Breast epithelium (tissue), 4 donors: Measurements from ENCODE around the gene KLHL22. TPM values are rescaled to one million over a fixed set of nuclear protein-coding genes. Genes with fewer than 3 reads are reported as not detected.
A peak's percentile ranks its signal among the peaks of the same experiment; 100 is the strongest.

Experiments used
- DNase-seq, 2 donors: peaks; one replicate each; pipeline ENCODE4 v3.0.0-alpha.2; 2019; ENCODE audit warnings: low spot score in 2 of 2
- H3K27ac ChIP-seq, 2 donors: fragments of 200-600 bp; sonication (generic) in 1 of 2; one replicate each; pipeline ENCODE4 v1.5.1; 2016 to 2019; ENCODE audit warnings: mild to moderate bottlenecking in 1 of 2
- H3K27me3 ChIP-seq, 2 donors: fragments of 200-600 bp; sonication (generic) in 1 of 2; one replicate each; pipeline versions ENCODE4 v1.5.1 to v1.6.0; 2017 to 2019; ENCODE audit warnings: control low read depth in 1 of 2, mild to moderate bottlenecking in 1 of 2
- H3K36me3 ChIP-seq: fragments of 200-600 bp; one replicate; pipeline ENCODE4 v1.5.1; 2019
- H3K4me1 ChIP-seq, 2 donors: fragments of 200-600 bp; sonication (generic); one replicate each; pipeline ENCODE4 v1.5.1; 2016 to 2019; ENCODE audit warnings: control low read depth in 1 of 2
- H3K4me3 ChIP-seq, 3 donors: fragments of 200-600 bp; sonication (generic); 1 replicate in 2 of 3; 2 replicates in 1 of 3; pipeline ENCODE4 v1.5.1; 2016 to 2019; ENCODE audit warnings: mild to moderate bottlenecking in 3 of 3, moderate library complexity in 2 of 3
- H3K9me3 ChIP-seq, 2 donors: fragments of 200-600 bp; sonication (generic) in 1 of 2; one replicate each; pipeline ENCODE4 v1.5.1; 2016 to 2019; ENCODE audit warnings: control low read depth in 1 of 2
- CTCF ChIP-seq, 3 donors: fragments of 450-650 bp; IDR thresholded peaks; one replicate each; pipeline ENCODE4 v1.5.1; 2016 to 2017; ENCODE audit warnings: antibody characterized with exemption in 3 of 3, mild to moderate bottlenecking in 3 of 3, moderate library complexity in 3 of 3
- POLR2A ChIP-seq: fragments of 450-650 bp; IDR thresholded peaks from one replicate; pipeline ENCODE4 v1.6.1; 2016; ENCODE audit warnings: antibody characterized with exemption, mild to moderate bottlenecking, moderate library complexity
- POLR2AphosphoS5 ChIP-seq, 3 donors: sonication (generic); formaldehyde crosslinking; IDR thresholded peaks; one replicate each; pipeline ENCODE4 v1.6.1; 2017; ENCODE audit warnings: antibody characterized with exemption in 3 of 3
- intact Hi-C: fragments of 100-400 bp; cut with DNase I; formaldehyde crosslinking; loops from one replicate; pipeline ENCODE4 v1.15.1; 2023; ENCODE audit warnings: low total_unique reads
- total RNA-seq, 3 donors: library from RNA; depleted of rRNA; stranded (reverse); fragments of >200 nt; gene quantifications; one replicate each; pipeline ENCODE4 v1.1.0, GENCODE V29; 2016

The KLHL22 gene
- total RNA-seq, 3 donors from 2014 or later, result 28.5 to 38.0 (median 35.4) TPM

GRCh38 chr22:20533095-20533878 lies 37.7 kb upstream of the KLHL22 start:
- DNase-seq, result no peak
- Histone ChIP-seq H3K4me1 (peaks cover 13 to 27% of the 10 kb centered on the region in 2 donors), H3K36me3 (no peaks in the 10 kb centered on the region), H3K9me3 (no peaks in the 10 kb centered on the region), H3K27ac (peak overlapping the region; percentile 69 to 79), H3K27me3 (no peaks in the 10 kb centered on the region), H3K4me3 (no peak overlapping the region)
- intact Hi-C loops, result no loop called here
- no peak for TF ChIP-seq POLR2A
- no peak for TF ChIP-seq POLR2AphosphoS5 (IDR thresholded peaks at IDR 0.05)
- TF ChIP-seq CTCF (IDR thresholded peaks at IDR 0.05), result no peak

- no peak for TF ChIP-seq POLR2AphosphoS5 (IDR thresholded peaks at IDR 0.05)
- TF ChIP-seq POLR2A, result no peak
- TF ChIP-seq CTCF (IDR thresholded peaks at IDR 0.05), result no peak
- Histone ChIP-seq H3K36me3 (no peaks in the 10 kb centered on the region), H3K4me1 (peaks cover 13 to 27% of the 10 kb centered on the region in 2 donors), H3K27me3 (no peaks in the 10 kb centered on the region), H3K27ac (peak overlapping the region; percentile 69 to 79), H3K4me3 (no peak overlapping the region), H3K9me3 (no peaks in the 10 kb centered on the region)
- intact Hi-C loops, result no loop called here
- no peak for DNase-seq
These were observed 36.8 kb upstream of the KLHL22 start for GRCh38 chr22:20532256-20532993.

GRCh38 chr22:20531404-20532201 lies 36.0 kb upstream of the KLHL22 start:
- no peak for TF ChIP-seq POLR2AphosphoS5 (IDR thresholded peaks at IDR 0.05)
- peak in 1 of 2 donors; percentile 63 for DNase-seq
- Histone ChIP-seq H3K27ac (peak overlapping the region; percentile 69 to 79), H3K4me3 (peak overlapping the region in 1 of 3 donors; percentile 24), H3K36me3 (no peaks in the 10 kb centered on the region), H3K27me3 (no peaks in the 10 kb centered on the region), H3K9me3 (no peaks in the 10 kb centered on the region), H3K4me1 (peaks cover 13 to 27% of the 10 kb centered on the region in 2 donors)
- intact Hi-C loops, result no loop called here

GRCh38 chr22:20531154-20531403 lies 35.5 kb upstream of the KLHL22 start:
- H3K27me3 ChIP-seq, result no peaks in the 10 kb centered on the region
- intact Hi-C loops, result no loop called here
- TF ChIP-seq POLR2A, result no peak
- no peak for TF ChIP-seq POLR2AphosphoS5 (IDR thresholded peaks at IDR 0.05)
- TF ChIP-seq CTCF (IDR thresholded peaks at IDR 0.05), result no peak
- peaks cover 13 to 27% of the 10 kb centered on the region in 2 donors for H3K4me1 ChIP-seq
- no peaks in the 10 kb centered on the region for H3K9me3 ChIP-seq
- no peaks in the 10 kb centered on the region for H3K36me3 ChIP-seq
- peak overlapping the region; percentile 69 to 79 for H3K27ac ChIP-seq
- DNase-seq, result no peak
- peak overlapping the region in 1 of 3 donors; percentile 24 for H3K4me3 ChIP-seq

- Histone ChIP-seq H3K4me1 (peaks cover 13 to 27% of the 10 kb centered on the region in 2 donors), H3K27ac (peak overlapping the region; percentile 69 to 79)
These were observed 35.0 kb upstream of the KLHL22 start for GRCh38 chr22:20530368-20531153.

More at GRCh38 chr22:20530368-20531153, 35.0 kb upstream of the KLHL22 start:
- no peaks in the 10 kb centered on the region for H3K9me3 ChIP-seq
- H3K4me3 ChIP-seq, result peak overlapping the region in 1 of 3 donors; percentile 24
- H3K27me3 ChIP-seq, result no peaks in the 10 kb centered on the region
- DNase-seq, result no peak
- no peaks in the 10 kb centered on the region for H3K36me3 ChIP-seq
- no peak for TF ChIP-seq CTCF (IDR thresholded peaks at IDR 0.05)
- no peak for TF ChIP-seq POLR2AphosphoS5 (IDR thresholded peaks at IDR 0.05)
- TF ChIP-seq POLR2A, result no peak
- intact Hi-C loops, result no loop called here
